ENCODE results near the gene RNF123.
"Not testable (repeated sequence)": the region's sequence is repeated elsewhere in the genome, so short reads cannot be mapped to it uniquely, and the experiment has no call there.

The RNF123 gene

DNA sequence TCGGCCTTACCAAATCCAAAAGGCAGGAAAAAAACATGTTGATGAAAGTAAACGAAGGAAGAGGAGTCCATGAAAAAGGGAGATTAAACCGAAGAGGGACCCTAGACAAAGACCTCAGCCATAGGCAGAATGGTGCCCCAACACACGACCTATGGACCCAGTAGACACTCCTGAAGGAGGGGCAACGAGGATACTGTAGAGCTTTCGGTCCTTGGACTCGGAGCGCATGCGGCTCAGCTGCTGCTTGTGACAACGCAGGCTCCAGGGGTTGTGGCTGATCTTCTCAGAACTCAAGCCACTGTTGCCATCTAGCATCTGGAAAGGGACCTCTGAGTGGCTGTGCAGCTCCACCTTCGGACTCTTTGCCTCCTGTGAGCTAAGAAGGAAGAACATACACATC, 43.2 kb downstream of the RNF123 start:
- WGBS, 2 experiments (ENCODE audit: insufficient coverage in 2 of 2) = 91 to 95% methylated on average over 9 to 10 of the region's 11 CpGs

DNA sequence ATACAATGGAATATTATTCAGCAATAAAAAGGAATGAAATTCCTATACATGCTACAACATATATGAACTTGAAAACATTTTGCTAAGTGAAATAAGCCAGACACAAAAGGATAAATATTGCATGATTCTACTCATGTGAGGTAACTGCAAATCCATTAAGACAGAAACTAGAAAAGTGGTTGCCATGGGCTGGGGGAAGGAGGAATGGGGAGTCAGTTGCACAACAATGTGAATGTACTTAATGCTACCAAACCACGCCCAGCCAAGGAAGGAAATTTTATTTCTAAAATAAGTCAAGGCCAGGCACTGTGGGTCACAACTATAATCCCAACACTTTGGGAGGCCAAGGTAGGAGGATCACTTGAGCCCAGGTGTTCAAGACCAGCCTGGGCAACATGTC, 44.2 kb downstream of the RNF123 start:
- 100% methylated on average over 1 of the region's 1 CpG; no CpG with 5 or more reads in 1 of the 2 experiments for WGBS, 2 experiments (ENCODE audit: insufficient coverage in 2 of 2)
- Histone ChIP-seq H3K4me1 (ENCODE audit: control insufficient read depth, insufficient read depth, low read length, poor library complexity, severe bottlenecking) (no peaks in the 10 kb centered on the region), H3K27ac (ENCODE audit: low read depth, low read length, severe bottlenecking) (no peak overlapping the region), H3K36me3 (ENCODE audit: control insufficient read depth, insufficient read depth, low read length) (peaks cover 82% of the 10 kb centered on the region), H3K4me3 (ENCODE audit: extremely low read depth, insufficient read depth, low read length, poor library complexity, severe bottlenecking) (no peak overlapping the region), H3K9me3 (ENCODE audit: control insufficient read depth, low read length) (no peaks in the 10 kb centered on the region)

More for the DNA sequence above, 43.2 kb downstream of the RNF123 start:
- Histone ChIP-seq H3K4me3 (ENCODE audit: extremely low read depth, insufficient read depth, low read length, poor library complexity, severe bottlenecking) (no peak overlapping the region), H3K36me3 (ENCODE audit: control insufficient read depth, insufficient read depth, low read length) (peaks cover 82% of the 10 kb centered on the region), H3K4me1 (ENCODE audit: control insufficient read depth, insufficient read depth, low read length, poor library complexity, severe bottlenecking) (no peaks in the 10 kb centered on the region), H3K9me3 (ENCODE audit: control insufficient read depth, low read length) (no peaks in the 10 kb centered on the region), H3K27ac (ENCODE audit: low read depth, low read length, severe bottlenecking) (no peak overlapping the region)

DNA sequence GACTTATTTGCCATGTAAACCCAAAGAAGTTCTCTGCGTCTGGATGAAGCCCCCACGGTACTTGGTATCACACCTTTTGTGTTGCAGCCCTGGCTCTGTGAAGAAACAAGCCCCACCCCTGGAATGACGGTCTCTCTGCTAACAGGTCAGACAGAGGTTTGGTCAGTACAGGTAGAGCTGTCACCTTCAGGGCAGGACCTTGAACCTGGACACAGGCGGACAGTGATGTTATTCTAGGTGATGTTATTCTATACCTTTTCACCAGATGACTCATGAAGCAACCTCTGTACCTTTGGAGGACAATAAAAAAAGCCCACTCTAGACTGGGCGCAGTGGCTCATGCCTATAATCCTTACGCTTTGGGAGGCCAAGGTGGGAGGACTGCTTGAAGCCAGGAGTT, 45.4 kb downstream of the RNF123 start:
- Histone ChIP-seq H3K27ac (ENCODE audit: low read depth, low read length, severe bottlenecking) (no peak overlapping the region), H3K9me3 (ENCODE audit: control insufficient read depth, low read length) (no peaks in the 10 kb centered on the region), H3K4me3 (ENCODE audit: extremely low read depth, insufficient read depth, low read length, poor library complexity, severe bottlenecking) (no peak overlapping the region), H3K36me3 (ENCODE audit: control insufficient read depth, insufficient read depth, low read length) (peaks cover 93% of the 10 kb centered on the region), H3K4me1 (ENCODE audit: control insufficient read depth, insufficient read depth, low read length, poor library complexity, severe bottlenecking) (no peaks in the 10 kb centered on the region)
- 96 to 100% methylated on average over 3 of the region's 6 CpGs for WGBS, 2 experiments (ENCODE audit: insufficient coverage in 2 of 2)

DNA sequence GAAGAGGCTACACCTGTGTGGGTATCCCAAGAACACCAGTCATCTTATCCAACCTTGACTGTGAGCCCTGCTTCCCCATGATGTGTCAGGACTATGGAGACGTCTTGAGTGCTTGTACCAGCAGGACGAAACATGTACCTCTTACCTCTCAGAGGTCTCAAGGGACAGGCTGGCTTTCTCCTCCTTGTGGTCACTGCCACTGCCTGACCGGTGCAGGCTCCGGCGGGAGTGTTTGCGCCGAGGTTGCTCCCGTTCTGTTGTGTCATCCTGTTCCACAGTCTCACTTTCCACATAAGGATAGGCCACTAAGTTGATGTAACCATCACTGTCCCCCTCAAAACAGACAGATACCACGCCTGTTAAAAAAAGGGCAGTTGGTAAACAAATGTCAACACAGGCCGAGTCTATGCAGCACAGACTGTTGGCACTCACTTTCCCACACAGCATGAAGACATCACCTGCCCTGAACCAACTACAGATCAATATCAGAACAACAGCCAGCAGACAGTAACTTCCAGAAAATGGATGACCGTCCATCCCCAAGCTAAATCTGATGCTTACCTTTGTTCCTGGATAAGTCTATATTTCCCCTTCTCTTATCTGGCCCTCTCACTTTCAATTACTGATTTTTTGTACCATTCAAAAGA, 48.8 kb downstream of the RNF123 start:
- no peak overlapping the region for H3K27ac ChIP-seq (ENCODE audit: low read depth, low read length, severe bottlenecking)
- H3K4me3 ChIP-seq (ENCODE audit: extremely low read depth, insufficient read depth, low read length, poor library complexity, severe bottlenecking) = no peak overlapping the region
- peaks cover 89% of the 10 kb centered on the region for H3K36me3 ChIP-seq (ENCODE audit: control insufficient read depth, insufficient read depth, low read length)
- WGBS, 2 experiments (ENCODE audit: insufficient coverage in 2 of 2) = 92 to 98% methylated on average over 7 to 11 of the region's 11 CpGs
- H3K4me1 ChIP-seq (ENCODE audit: control insufficient read depth, insufficient read depth, low read length, poor library complexity, severe bottlenecking) = no peaks in the 10 kb centered on the region
- no peaks in the 10 kb centered on the region for H3K9me3 ChIP-seq (ENCODE audit: control insufficient read depth, low read length)

DNA sequence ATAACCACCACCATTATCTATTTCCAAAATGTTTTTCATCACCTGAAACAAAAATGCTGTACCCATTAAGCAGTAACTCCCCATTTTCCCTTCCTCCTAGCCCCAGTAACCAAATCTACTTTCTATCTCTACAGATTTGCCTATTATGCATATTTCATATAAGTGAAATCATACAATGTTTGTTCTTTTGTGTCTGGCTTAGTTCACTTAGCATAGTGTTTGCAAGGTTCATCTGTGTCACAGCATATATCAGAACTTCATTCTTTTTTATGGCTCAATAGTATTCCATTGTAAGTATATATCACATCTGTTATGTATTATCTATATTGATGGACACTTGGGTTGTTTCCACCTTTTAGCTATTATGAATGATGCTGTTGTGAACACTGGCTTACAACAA, 51.1 kb downstream of the RNF123 start:
- Histone ChIP-seq H3K4me3 (ENCODE audit: extremely low read depth, insufficient read depth, low read length, poor library complexity, severe bottlenecking) (no peak overlapping the region), H3K4me1 (ENCODE audit: control insufficient read depth, insufficient read depth, low read length, poor library complexity, severe bottlenecking) (no peaks in the 10 kb centered on the region), H3K36me3 (ENCODE audit: control insufficient read depth, insufficient read depth, low read length) (peaks cover 85% of the 10 kb centered on the region), H3K9me3 (ENCODE audit: control insufficient read depth, low read length) (no peaks in the 10 kb centered on the region), H3K27ac (ENCODE audit: low read depth, low read length, severe bottlenecking) (no peak overlapping the region)

DNA sequence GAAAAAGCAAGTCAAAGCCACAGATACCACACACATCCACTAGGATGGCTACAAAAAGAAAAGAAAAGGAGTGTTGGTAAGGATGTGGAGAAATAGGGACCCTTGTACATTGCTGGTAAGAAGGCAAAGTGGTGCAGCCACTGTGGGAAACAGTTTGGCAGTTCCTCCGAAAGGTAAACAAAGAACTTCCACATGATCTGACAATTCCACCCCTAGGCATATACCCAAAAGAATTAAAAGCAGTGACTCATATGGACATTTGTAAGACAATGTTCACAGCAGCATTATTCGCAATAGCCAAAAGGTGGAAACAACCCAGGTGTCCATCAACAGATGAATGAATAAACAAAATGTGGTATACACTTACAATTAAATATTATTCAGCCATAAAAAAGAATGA, 56.6 kb downstream of the RNF123 start:
- Histone ChIP-seq H3K36me3 (ENCODE audit: control insufficient read depth, insufficient read depth, low read length) (peaks cover 63% of the 10 kb centered on the region), H3K27ac (ENCODE audit: low read depth, low read length, severe bottlenecking) (no peak overlapping the region), H3K4me1 (ENCODE audit: control insufficient read depth, insufficient read depth, low read length, poor library complexity, severe bottlenecking) (peaks cover 19% of the 10 kb centered on the region), H3K9me3 (ENCODE audit: control insufficient read depth, low read length) (no peaks in the 10 kb centered on the region), H3K4me3 (ENCODE audit: extremely low read depth, insufficient read depth, low read length, poor library complexity, severe bottlenecking) (no peak overlapping the region)
- 100% methylated on average over 1 of the region's 2 CpGs; no CpG with 5 or more reads in 1 of the 2 experiments for WGBS, 2 experiments (ENCODE audit: insufficient coverage in 2 of 2)

DNA sequence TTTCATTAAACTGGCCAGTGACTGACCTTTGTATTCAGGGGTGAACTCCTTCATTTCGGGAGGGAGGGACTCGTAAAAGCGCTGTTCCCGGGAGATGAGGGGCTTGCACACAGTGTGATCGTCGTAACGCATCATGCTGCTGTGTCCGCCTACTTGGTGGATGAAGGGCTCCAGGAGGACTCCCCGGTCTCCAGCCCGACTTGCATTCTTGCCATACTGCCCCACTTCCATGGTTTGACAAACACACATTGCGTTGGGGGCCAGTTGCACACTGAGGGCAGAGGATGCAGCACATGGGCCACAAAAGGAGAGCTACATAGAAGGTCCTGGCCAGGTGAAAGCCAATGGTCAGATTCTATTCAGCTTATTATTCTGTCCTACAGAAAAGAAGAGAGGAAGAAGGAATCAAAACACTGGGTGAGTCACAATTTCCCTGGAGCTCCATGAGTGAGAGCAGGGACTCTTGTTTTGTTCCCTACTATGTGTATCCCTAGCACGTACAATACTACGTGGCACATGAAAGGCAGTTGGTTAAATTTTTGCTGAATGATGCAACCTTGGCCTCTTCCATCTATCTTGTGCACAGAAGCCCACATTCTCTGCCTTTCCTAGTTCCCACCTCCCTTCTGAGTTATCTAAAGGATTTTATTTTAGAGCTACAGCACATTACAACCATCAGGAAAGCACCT, 58.6 kb downstream of the RNF123 start:
- Histone ChIP-seq H3K36me3 (ENCODE audit: control insufficient read depth, insufficient read depth, low read length) (peaks cover 51% of the 10 kb centered on the region), H3K4me1 (ENCODE audit: control insufficient read depth, insufficient read depth, low read length, poor library complexity, severe bottlenecking) (peaks cover 19% of the 10 kb centered on the region), H3K4me3 (ENCODE audit: extremely low read depth, insufficient read depth, low read length, poor library complexity, severe bottlenecking) (no peak overlapping the region), H3K27ac (ENCODE audit: low read depth, low read length, severe bottlenecking) (peak overlapping the region; percentile 68), H3K9me3 (ENCODE audit: control insufficient read depth, low read length) (no peaks in the 10 kb centered on the region)
- WGBS, 2 experiments (ENCODE audit: insufficient coverage in 2 of 2) = 94 to 95% methylated on average over 10 to 12 of the region's 13 CpGs

DNA sequence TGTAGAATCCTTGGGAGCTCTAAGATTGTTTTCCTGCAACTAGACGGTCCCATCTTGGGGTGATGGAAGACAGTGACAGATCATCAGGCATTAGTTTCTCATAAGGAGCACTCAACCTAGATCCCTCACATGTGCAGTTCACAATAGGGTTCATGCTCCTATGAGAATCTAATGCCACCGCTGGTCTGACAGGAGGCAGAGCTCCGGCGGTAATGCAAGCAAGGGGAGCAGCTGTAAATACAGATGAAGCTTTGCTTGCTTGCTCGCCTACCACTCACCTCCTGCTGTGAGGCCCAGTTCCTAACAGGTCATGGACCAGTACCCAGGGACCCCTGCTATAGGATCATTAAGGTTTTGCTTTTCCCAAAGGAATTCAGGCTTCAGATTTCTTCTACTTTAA, 59.5 kb downstream of the RNF123 start:
- not testable (repeated sequence) for H3K4me3 ChIP-seq (ENCODE audit: extremely low read depth, insufficient read depth, low read length, poor library complexity, severe bottlenecking); H3K9me3 ChIP-seq (ENCODE audit: control insufficient read depth, low read length)
- Histone ChIP-seq H3K36me3 (ENCODE audit: control insufficient read depth, insufficient read depth, low read length) (peaks cover 43% of the 10 kb centered on the region), H3K27ac (ENCODE audit: low read depth, low read length, severe bottlenecking) (peak overlapping the region; percentile 43), H3K4me1 (ENCODE audit: control insufficient read depth, insufficient read depth, low read length, poor library complexity, severe bottlenecking) (peaks cover 19% of the 10 kb centered on the region)
- WGBS, 2 experiments (ENCODE audit: insufficient coverage in 2 of 2) = 93 to 98% methylated on average over 5 of the region's 5 CpGs

DNA sequence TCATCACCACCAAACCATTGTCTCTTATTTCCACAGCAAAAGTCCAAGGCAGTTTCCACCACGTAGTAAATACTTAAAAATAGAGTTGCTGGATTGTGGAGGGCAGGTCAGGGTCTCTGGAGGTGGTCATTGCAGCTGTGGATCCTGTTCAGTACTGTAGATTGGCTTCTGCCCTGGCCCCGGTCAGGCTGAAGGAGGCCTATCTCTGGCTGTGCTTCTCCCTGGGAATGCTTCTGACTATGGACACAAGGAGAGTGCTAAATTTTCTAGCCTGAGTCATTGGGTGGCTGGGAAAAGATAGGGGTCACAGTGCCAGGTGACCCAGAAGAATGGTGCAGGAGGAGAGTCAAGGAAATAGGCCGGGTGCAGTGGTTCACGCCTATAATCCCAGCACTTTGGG, 60.7 kb downstream of the RNF123 start:
- H3K4me1 ChIP-seq (ENCODE audit: control insufficient read depth, insufficient read depth, low read length, poor library complexity, severe bottlenecking) = peaks cover 19% of the 10 kb centered on the region
- no peak overlapping the region for H3K4me3 ChIP-seq (ENCODE audit: extremely low read depth, insufficient read depth, low read length, poor library complexity, severe bottlenecking)
- H3K36me3 ChIP-seq (ENCODE audit: control insufficient read depth, insufficient read depth, low read length) = peaks cover 32% of the 10 kb centered on the region
- WGBS, 2 experiments (ENCODE audit: insufficient coverage in 2 of 2) = 96 to 100% methylated on average over 2 to 3 of the region's 4 CpGs
- no peak overlapping the region for H3K27ac ChIP-seq (ENCODE audit: low read depth, low read length, severe bottlenecking)
- no peaks in the 10 kb centered on the region for H3K9me3 ChIP-seq (ENCODE audit: control insufficient read depth, low read length)

DNA sequence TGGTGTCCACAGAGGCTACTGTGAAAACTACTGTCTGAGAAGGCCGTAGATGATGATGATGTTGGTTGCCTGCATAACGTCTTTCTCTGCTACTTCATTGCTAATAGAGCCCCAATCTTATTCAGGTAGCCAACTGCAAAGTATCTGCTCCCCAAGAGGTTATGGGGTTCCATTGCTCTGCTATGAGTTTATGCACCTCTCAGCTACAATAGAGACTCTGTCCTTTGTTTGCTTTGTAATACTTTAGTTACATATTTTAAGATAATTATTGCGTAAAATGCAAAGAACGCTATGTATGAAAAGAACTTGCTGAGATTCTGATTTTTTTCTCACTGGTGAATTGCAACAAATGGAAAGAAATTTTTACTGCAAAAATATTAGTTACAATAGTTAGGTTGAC, 62.1 kb downstream of the RNF123 start:
- H3K9me3 ChIP-seq (ENCODE audit: control insufficient read depth, low read length) = no peaks in the 10 kb centered on the region
- H3K4me1 ChIP-seq (ENCODE audit: control insufficient read depth, insufficient read depth, low read length, poor library complexity, severe bottlenecking) = peaks cover 19% of the 10 kb centered on the region
- H3K4me3 ChIP-seq (ENCODE audit: extremely low read depth, insufficient read depth, low read length, poor library complexity, severe bottlenecking) = no peak overlapping the region
- no peak overlapping the region for H3K27ac ChIP-seq (ENCODE audit: low read depth, low read length, severe bottlenecking)
- peaks cover 23% of the 10 kb centered on the region for H3K36me3 ChIP-seq (ENCODE audit: control insufficient read depth, insufficient read depth, low read length)
- WGBS, 2 experiments (ENCODE audit: insufficient coverage in 2 of 2) = 100% methylated on average over 2 of the region's 4 CpGs

DNA sequence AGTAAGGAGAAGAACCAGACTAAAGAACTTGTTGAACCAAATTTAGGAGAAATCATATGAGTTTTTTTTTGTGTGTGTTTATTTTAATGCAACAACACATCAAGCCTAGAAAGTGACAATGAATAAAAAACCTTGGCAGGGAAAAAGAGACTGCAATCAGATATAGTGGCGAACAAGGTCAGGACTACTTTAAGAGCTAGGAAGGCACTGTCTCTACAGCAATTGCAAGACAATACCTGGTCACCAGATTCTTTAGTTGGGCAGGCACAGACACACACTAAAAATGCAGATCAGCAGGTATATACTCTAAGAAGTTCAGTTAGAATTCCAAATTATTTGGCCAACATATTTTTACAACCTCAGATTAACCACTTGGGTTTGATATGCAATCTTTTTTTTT, 65.2 kb downstream of the RNF123 start:
- H3K9me3 ChIP-seq (ENCODE audit: control insufficient read depth, low read length) = no peaks in the 10 kb centered on the region
- H3K4me1 ChIP-seq (ENCODE audit: control insufficient read depth, insufficient read depth, low read length, poor library complexity, severe bottlenecking) = no peaks in the 10 kb centered on the region
- no peak overlapping the region for H3K27ac ChIP-seq (ENCODE audit: low read depth, low read length, severe bottlenecking)
- H3K4me3 ChIP-seq (ENCODE audit: extremely low read depth, insufficient read depth, low read length, poor library complexity, severe bottlenecking) = no peak overlapping the region
- WGBS, 2 experiments (ENCODE audit: insufficient coverage in 2 of 2) = 100% methylated on average over 1 of the region's 1 CpG
- H3K36me3 ChIP-seq (ENCODE audit: control insufficient read depth, insufficient read depth, low read length) = peaks cover 11% of the 10 kb centered on the region

All from mesodermal cell (in vitro differentiated cells).